Large intestine (tissue), 3 donors: ENCODE data around the gene GDPD5. TPM values are rescaled to one million over a fixed set of nuclear protein-coding genes. Genes with fewer than 3 reads are reported as not detected.

Experiments used
- DNase-seq, 2 donors: peaks; one replicate each; pipeline versions ENCODE4 v3.0.0 to v3.0.0-alpha.2; 2013
- H3K27ac ChIP-seq: one replicate; pipeline ENCODE4 v1.5.1; 2013; ENCODE audit warnings: low read length
- H3K27me3 ChIP-seq: 2 replicates; pipeline ENCODE4 v1.6.1; 2013; ENCODE audit warnings: low read length; ENCODE audit not compliant: control insufficient read depth, insufficient read depth
- H3K36me3 ChIP-seq: 2 replicates; pipeline ENCODE4 v1.6.1; 2013; ENCODE audit warnings: low read length; ENCODE audit not compliant: control insufficient read depth, insufficient read depth
- H3K4me1 ChIP-seq: one replicate; pipeline ENCODE4 v1.6.1; 2013; ENCODE audit warnings: low read length; ENCODE audit not compliant: control insufficient read depth, insufficient read depth
- H3K4me3 ChIP-seq: one replicate; pipeline ENCODE4 v1.5.1; 2013; ENCODE audit warnings: low read length
- H3K9me3 ChIP-seq: one replicate; pipeline ENCODE4 v1.6.1; 2013; ENCODE audit warnings: mild to moderate bottlenecking, low read depth, low read length, moderate library complexity; ENCODE audit not compliant: control insufficient read depth
- WGBS: methylation state at CpG from one replicate; pipeline ENCODE4 v1.1.5; 2013; ENCODE audit warnings: low lambda C conversion rate; ENCODE audit not compliant: insufficient coverage; 5-methylcytosine and 5-hydroxymethylcytosine counted together
- polyA plus RNA-seq: library from polyadenylated mRNA; unstranded; fragments of 120-200 nt; gene quantifications from one replicate; pipeline ENCODE4 v1.2.1, GENCODE V29; 2013

GDPD5 gene
- polyA plus RNA-seq, 1 donor, result 71.7 TPM

DNA sequence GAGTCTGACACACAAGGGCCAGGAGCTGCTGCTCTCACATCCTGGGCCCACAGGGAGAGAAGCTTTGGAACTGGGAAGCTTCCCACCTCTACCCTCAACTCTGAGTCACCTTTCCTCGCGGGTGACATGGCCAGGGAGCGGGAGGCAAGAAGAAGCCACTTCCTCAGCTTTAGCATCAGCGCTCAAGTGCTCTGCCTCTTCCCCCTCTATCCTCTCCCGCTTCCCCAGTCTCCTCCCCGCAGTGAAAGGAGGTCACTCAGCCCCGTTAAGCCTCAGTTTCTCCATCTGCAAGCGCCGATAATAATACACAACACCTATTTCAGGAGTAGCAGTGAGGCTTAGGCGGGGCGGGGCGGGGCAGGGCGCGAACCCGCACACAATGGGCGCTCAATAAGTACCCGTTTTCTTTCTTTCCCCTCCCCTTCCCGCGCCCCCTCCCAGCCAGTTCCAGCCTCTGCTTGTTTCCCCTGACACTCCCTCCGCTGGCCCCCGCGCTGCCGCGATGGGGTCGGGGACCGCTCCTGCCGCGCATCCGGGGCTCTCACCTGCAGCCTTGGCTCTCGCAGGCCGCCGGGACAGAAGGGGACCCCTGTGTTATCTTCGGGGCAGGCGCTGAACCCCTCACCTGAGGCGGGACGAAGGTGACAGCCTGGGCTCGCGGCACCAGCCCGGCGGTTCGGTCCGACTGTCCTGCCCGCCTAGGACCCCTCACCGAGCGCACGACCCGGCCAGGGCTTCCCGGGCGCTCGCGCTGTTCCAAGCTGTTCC is 892 bp downstream of the GDPD5 start:
- peak in 1 of 2 donors; percentile 60 for DNase-seq
- Histone ChIP-seq H3K27ac (peak overlapping the region; percentile 54), H3K9me3 (no peaks in the 10 kb centered on the region), H3K4me1 (peaks cover 46% of the 10 kb centered on the region), H3K4me3 (peak overlapping the region; percentile 96), H3K36me3 (no peaks in the 10 kb centered on the region), H3K27me3 (peaks cover 10% of the 10 kb centered on the region)
- 6% methylated on average over 2 of the region's 51 CpGs for WGBS

DNA sequence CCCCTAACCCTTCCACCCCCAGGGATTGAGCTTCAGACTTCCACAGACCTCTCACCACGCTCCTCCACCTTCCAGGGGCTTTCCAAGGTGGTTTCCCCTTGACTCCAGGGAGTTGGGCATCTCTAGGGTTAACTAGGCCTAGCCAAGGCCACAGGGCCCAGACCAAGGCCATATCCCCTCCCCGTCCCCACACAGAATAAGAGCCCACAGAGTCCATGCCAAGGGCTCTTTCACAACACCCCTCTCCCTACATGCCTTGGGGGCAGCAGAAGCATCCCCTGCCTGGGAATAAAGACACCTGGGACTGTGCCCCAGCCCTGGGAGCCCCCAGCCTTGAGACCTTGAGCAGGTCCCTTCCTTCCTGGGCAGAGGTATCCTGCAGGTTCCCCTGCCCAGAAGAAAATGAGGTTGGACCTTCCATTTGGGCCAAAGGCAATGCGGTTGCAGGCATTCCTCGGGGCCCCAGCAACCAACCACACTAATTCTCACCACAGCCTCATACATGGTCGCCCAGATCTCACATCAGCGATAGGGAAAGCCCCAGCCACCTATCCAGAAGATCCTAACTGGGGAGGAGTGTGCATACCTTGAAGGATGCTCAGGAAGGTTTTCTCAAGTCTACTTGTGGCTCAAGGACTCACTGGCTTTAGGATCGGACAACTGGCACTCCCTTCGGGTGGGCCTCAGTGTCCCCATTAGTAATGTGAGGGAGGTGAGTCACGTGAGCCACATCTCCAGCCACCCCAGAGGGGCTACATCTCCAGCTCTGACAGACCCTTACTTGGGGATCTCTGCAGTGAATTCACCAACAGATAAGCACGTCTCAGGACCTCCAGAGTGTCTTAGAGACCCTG is 1.7 kb downstream of the GDPD5 start:
- DNase-seq, result no peak
- H3K4me3 ChIP-seq, result peak overlapping the region; percentile 96
- peaks cover 10% of the 10 kb centered on the region for H3K27me3 ChIP-seq
- no peaks in the 10 kb centered on the region for H3K9me3 ChIP-seq
- no CpG with 5 or more reads among the region's 10 CpGs for WGBS
- H3K36me3 ChIP-seq, result no peaks in the 10 kb centered on the region
- H3K27ac ChIP-seq, result peak overlapping the region; percentile 54
- H3K4me1 ChIP-seq, result peaks cover 52% of the 10 kb centered on the region

DNA sequence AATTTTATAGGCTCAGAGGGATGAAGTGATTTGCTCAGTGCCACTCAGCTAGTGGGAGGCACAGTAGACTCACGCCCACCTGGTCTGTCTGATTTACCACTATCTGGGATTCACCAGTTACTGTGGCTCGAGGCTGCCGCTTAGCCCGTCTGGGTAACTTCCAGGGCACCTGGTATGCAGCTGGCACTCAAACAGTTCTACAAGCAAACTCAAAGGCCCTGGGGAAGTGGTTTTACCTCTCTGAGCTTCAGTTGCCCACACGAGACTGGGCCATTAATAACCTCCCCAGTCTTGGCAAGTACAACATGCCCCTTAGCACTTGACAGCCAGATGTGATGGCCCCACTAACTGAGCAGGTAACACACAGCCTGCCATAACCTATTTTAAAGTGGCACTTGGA is 2.6 kb downstream of the GDPD5 start:
- no peak for DNase-seq
- Histone ChIP-seq H3K36me3 (no peaks in the 10 kb centered on the region), H3K4me1 (peaks cover 57% of the 10 kb centered on the region), H3K4me3 (peak overlapping the region; percentile 96), H3K27ac (peak overlapping the region; percentile 54), H3K9me3 (no peaks in the 10 kb centered on the region), H3K27me3 (peaks cover 10% of the 10 kb centered on the region)
- no CpG with 5 or more reads among the region's 5 CpGs for WGBS

DNA sequence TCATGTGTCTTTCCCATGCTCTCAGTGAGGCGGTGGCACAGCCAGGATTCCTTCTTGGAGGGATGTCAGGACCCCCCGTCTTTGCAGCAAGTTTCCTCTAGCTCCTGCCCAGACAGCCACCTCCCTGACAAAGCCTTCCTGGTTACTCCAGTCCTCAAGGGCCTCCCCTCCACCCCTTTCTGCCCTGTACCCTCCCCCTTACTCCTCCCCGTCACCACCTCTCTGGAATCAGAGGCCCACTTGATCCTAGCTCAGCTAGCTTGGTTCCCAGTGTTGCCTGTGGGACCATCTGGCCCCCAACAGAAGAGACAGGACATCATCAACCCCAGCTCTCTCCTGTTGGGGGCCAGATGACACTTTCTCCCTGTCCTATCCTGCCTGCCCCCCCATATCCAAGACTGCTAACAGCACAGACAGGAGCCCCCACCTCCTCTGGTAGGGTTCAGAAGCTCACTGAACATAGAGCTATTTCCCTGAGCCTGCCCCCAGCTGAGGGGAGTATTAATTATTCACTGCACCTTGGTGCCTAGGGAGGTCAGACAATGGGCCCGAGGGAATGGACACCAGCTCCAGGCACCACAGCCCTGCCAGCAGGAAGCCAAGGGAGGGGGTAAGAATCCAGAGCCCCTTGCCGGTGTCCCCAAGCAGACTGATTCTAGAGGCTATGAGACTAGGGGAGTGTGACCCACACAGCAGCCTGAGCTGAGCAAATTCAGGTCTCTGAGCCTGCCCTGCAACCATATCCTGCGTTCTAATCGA is 3.3 kb downstream of the GDPD5 start:
- Histone ChIP-seq H3K4me3 (no peak overlapping the region), H3K4me1 (peaks cover 63% of the 10 kb centered on the region), H3K27me3 (peaks cover 10% of the 10 kb centered on the region), H3K27ac (peak overlapping the region; percentile 54), H3K36me3 (no peaks in the 10 kb centered on the region), H3K9me3 (no peaks in the 10 kb centered on the region)
- DNase-seq, result peak in 1 of 2 donors; percentile 55
- WGBS, result no CpG with 5 or more reads among the region's 7 CpGs

DNA sequence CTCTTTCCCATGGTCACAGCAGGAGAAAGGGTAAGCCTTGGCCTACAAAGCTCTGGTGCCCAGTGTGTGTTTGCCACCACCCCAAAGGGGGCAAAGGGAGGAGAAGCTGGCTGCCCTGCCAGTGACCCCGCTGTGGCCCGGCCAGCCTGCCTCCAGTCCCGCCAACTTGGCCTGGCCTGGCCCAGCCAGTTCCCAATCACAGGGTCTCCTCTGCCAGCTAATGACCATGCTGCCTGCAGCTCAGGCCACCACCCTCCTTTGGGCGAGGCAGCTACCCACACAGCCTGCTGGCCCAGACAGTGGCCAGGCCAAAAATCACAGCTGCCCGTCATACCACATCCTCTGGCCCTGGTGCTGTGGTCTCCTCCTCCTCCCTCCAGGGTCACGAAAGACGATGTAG is 5.1 kb downstream of the GDPD5 start:
- Histone ChIP-seq H3K27me3 (peaks cover 10% of the 10 kb centered on the region), H3K4me1 (peaks cover 75% of the 10 kb centered on the region), H3K9me3 (peaks cover 4% of the 10 kb centered on the region), H3K36me3 (peaks cover 9% of the 10 kb centered on the region), H3K27ac (no peak overlapping the region), H3K4me3 (no peak overlapping the region)
- no peak for DNase-seq
- WGBS, result no CpG with 5 or more reads among the region's 7 CpGs

DNA sequence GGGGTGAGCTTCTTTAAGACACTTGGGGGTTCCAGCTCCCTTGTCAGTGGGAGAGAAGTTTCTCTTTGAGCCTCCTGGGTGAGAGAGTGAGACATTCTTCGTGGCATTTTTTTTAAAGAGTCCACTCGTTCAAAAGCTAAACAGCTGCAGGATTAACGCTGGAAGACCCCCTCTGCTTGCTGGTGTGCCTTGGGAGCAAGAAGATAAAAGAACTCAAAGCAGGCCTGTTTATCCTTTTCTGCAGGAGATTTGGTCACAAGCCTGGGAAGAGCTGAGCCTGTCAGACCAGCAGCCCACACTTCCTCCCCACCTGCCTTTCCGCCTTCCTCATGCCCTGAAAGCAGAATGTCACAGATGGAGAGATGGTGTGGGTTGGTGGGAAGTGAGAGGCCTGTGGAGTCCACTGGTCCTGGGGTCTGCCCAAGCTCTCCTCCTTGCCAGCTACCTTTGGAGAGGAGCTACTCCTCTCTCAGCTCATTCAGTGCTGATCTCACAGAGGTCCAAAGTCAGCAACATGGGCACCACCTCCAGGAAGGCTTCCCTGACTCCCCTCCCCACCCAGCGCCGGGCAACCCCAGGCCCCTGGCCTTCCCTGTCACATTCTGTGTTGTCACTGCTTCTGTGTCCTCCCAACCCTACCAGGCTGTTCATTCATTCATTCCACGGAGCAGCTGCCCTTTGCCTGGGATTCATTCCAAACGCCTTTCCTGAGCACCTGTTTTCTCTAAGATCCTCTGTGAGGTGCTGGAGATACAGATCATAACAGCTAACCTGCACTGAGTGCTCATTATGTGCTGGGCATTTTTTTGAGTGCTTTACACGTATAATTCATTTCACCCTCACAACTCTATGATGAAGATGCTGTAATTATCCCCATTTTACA is 6.7 kb downstream of the GDPD5 start:
- peak overlapping the region; percentile 69 for H3K27ac ChIP-seq

DNA sequence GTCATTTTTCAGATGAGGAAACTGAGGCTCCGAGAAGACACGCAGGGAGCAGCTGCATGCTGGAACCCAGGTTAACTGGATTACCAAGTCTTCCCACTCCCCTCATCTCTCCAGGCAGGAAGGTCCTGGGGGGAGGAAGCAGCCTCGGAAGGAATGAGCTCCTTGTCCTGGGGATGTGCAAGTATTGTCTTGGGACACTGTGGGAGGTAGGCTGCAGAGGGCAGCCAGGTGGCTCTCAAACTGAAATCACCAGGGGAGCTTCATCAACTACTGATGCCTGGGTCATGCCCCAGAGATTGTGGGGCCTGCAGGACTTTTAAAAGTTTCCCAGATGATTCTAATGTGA is 7.6 kb downstream of the GDPD5 start:
- peaks cover 4% of the 10 kb centered on the region for H3K9me3 ChIP-seq
- DNase-seq, result no peak
- peaks cover 90% of the 10 kb centered on the region for H3K4me1 ChIP-seq
- peak overlapping the region; percentile 69 for H3K27ac ChIP-seq
- H3K36me3 ChIP-seq, result peaks cover 17% of the 10 kb centered on the region
- H3K4me3 ChIP-seq, result no peak overlapping the region
- H3K27me3 ChIP-seq, result no peaks in the 10 kb centered on the region
- WGBS, result no CpG with 5 or more reads among the region's 3 CpGs

More for the DNA sequence above, 6.7 kb downstream of the GDPD5 start:
- peaks cover 17% of the 10 kb centered on the region for H3K36me3 ChIP-seq
- no peaks in the 10 kb centered on the region for H3K27me3 ChIP-seq
- peaks cover 90% of the 10 kb centered on the region for H3K4me1 ChIP-seq
- 71% methylated on average over 1 of the region's 9 CpGs for WGBS
- no peak overlapping the region for H3K4me3 ChIP-seq
- no peak for DNase-seq
- H3K9me3 ChIP-seq, result peaks cover 4% of the 10 kb centered on the region

DNA sequence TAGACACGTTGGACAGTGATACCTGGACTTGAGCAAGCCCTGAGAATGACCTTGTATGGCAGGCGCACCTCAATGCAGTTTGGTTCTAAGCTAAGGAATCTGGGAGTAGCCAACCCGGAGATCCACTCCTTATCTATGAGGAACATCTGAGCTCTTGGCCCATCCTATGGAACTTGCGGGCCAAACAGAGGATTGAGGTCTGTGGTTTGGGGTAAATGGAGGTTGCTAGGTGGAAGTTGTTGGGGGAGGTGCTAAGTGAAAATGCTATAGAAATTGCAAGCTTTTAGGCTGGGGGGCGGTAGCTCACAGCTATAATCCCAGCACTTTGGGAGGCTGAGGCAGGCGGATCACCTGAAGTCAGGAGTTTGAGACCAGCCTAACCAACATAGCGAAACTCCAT is 8.9 kb downstream of the GDPD5 start:
- no CpG with 5 or more reads among the region's 7 CpGs for WGBS
- Histone ChIP-seq H3K9me3 (peaks cover 4% of the 10 kb centered on the region), H3K27me3 (no peaks in the 10 kb centered on the region), H3K27ac (peak overlapping the region; percentile 69), H3K36me3 (peaks cover 17% of the 10 kb centered on the region), H3K4me3 (no peak overlapping the region), H3K4me1 (peaks cover 87% of the 10 kb centered on the region)
- no peak for DNase-seq

DNA sequence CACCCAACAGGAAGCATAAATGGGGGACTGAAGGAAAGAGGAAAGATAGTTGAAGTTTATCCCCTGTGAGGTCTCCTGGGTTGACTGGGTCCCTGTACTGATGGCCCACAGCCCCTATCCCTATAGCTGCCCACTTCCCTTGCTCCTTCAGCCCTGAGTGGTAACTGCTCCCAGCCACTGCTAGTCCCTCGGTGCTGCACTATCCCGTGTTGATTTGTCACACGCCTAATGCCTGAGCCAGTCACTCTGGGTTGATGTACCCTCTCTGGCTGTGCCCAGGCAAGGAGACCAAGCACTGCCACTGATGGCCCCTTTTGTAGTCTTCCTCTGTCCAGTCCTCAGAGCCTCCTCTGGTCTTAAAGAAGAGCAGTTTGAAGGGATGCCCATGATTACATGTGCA is 9.6 kb downstream of the GDPD5 start:
- peaks cover 17% of the 10 kb centered on the region for H3K36me3 ChIP-seq
- WGBS, result no CpG with 5 or more reads among the region's 3 CpGs
- H3K27ac ChIP-seq, result no peak overlapping the region

More for the DNA sequence above, 9.6 kb downstream of the GDPD5 start:
- H3K4me1 ChIP-seq, result peaks cover 88% of the 10 kb centered on the region
- DNase-seq, result no peak
- H3K27me3 ChIP-seq, result no peaks in the 10 kb centered on the region
- H3K4me3 ChIP-seq, result no peak overlapping the region
- H3K9me3 ChIP-seq, result peaks cover 4% of the 10 kb centered on the region
